Activated CD4-positive, CD25-positive, alpha-beta regulatory T cell (primary cell): ENCODE data around the gene DOCK4.

Source experiments
- DNase-seq, 4 experiments: peaks; one replicate each; lab custom pipeline; 2025; lab: John Stamatoyannopoulos, UW

DOCK4 gene

DNA sequence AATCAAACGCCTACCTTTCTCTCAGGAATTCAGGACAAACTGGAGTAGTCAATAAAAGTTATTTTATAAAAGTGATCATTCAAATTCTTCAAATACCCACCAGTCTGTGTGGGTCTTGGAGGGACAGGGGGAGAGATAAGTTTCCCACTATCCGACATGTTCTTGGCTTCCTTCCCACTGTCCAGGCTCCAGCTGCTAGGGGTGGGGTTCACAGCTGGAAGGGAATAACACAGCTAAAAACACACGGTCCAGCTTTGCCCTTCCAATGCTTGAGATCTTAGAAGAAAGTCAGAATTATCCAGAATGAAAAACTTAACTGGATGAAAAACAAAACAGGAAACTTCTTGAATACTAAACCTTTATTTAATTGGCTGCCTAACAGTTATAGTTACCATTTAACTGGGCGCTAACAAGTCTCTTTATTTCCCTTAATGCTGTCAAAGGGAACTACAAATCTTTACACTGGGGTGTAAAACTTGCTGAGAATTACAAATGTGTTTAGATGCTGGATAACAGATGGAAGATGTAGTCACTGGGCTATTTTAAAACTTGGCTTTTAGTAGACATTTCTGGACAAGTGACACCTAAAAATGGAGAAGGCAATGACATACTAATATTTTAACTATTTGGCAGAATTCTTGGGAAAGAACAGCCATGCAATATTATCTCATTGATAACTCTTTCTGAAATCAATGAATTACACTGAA is 471.1 kb downstream of the DOCK4 start:
- no peak for DNase-seq

DNA sequence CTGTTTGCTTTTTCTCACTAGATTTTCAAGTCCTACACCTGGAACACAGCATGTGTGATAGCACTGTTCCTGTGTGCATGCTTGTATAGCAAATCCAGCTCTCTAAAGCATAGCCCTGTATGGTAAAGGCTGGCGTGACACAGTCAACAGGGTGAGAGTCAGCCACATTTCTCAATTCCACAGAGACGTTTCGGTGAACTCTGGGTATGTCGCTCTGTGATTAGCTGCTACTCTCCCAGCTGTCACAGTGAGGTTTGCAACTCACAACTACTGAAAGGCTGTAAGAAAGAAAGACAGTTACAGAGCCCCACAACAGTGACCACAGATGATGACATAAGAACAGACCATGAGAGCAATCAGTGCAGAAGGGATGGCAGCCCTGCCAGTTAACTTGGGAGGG is 473.3 kb downstream of the DOCK4 start:
- no peak for DNase-seq

DNA sequence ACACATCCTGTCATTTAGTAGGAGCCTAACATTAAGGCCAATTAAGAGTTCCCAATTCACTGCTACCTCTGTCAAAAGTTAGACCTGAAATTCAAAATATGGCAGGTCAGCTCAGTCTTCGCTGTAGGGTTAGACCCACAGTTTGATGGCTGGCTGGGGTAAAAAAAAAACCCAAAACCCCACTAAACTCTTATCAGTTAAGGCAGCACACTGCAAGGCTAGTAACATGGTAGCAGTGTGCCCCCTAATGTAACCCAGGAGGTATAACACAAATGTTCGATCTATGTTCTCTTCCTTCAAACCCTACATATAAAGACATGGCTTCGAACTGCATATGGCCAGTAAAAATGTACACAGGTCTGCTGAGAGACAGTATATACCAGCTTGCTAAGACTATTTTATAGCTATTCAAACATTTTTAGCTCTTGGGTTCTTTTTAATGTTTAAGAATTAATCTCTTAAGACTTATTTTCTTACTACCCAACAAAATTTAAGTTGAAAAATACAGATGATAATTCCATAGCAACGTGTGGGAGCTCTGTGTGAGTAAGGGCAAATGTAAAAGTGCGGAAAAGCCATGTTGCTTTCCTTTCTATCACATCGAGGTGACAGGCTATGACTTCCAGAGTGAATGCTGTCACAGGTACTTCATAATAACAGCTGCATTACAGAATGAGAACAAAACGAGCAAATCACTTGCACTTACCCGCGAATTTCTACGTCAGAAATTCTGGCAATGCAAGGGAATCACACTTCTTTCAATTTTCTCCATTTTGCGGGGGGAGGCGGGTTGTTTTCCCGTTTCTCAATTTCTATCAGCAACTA is 475.5 kb downstream of the DOCK4 start:
- no peak for DNase-seq

DNA sequence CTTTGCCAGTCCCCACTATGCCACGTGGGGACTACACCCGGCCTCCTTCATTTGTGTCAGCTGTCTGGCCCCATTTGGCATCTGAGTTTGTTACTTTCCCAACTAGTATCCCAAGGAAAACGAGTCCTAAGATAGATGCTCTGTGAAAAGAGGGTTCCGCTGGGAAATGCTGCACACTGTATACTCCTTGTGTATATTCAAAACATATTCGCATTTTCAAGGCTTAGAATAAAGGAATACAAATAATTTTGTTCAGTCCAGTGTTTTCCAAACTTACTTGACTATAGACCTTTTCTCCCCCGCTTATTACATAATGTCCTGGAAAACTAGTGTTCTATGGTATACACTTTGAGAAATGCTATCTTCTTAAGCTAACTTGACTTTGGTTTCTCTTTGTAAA is 476.1 kb downstream of the DOCK4 start:
- DNase-seq = no peak

DNA sequence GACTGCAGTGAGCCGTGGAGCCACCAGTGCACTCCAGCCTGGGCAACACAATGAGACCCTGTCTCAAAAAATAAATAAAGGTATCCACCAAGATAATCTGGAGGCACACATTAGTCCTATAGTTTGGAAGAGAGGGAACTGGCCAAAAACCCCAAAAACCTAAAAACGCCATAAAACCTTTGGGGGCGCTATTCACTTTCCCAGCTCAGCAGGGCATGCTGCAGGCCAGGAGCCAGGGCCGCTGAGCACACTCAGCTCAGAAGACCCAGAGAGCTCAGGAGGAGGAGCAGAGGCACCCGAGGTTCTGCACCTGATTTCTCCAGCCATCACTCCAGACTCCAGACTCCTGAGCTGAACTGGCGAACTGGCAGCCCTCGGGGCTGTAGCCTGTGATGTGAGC is 476.7 kb downstream of the DOCK4 start:
- DNase-seq = no peak

DNA sequence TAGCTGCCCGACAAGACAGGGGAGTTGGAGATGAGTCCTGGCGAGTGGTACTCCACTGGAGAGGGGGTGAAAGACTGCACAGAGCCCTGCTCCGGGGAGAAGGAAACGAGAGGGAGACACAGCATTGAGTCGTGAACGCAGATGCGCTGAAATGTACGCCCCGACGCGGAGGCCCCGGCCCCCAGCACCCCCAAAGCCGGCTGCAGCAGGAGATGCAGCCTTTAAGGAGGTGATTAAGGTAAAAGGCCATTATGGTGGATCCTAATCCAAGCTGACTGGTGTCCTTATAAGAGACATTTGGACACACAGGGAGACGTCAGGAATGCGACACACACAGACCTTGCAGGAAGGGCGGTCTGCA is 477.6 kb downstream of the DOCK4 start:
- DNase-seq = no peak

DNA sequence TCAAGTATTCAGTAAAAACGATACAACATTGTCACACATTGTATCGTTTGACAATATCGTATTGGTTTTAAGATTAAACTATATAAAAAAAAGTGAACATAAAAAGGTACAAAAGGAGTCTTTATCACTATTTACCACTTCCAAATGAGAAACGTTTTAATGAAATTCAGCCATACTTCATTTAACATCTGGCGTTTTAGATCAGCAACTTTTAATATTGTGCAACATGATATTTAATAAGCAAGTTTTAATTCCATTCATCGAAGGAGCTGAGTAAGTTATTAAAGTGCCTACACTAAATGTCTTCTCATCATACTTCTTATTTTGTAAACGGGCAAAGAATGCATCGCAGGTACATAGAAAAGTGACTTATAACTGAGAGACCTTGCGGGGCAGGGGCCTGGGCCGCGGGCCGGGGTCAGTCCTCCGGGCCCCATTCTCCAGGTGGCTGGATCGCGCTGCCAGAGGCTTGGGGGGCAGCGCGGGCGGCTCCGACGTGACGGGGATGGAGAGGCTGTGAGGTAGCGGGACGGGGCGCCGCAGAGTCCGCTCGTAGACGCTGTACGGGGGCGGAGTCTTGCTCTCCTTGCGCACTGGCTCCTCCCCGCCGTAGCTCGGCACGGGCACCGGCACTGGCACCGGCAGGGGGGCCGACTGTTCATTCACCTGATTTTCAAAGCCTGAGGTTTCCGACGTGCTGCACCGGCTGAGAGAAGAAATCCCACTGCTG is 478.1 kb downstream of the DOCK4 start:
- DNase-seq = no peak

DNA sequence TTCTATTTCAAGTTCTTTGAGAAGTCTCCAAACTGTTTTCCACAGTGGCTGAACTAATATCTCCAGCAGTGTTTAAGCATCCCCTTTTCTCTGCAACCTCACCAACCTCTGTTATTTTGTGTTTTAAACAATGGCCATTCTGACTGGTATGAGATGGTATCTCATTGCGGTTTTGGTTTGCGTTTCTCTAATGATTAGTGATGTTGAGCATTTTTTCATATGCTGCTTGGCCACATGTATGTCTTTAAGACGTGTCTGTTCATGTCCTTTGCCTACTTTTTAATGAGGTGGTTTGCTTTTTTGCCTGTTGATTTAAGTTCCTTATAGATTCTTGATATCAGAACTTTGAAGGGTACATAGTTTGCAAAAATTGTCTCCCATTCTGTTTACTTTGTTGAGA is 487.3 kb downstream of the DOCK4 start:
- DNase-seq = no peak

DNA sequence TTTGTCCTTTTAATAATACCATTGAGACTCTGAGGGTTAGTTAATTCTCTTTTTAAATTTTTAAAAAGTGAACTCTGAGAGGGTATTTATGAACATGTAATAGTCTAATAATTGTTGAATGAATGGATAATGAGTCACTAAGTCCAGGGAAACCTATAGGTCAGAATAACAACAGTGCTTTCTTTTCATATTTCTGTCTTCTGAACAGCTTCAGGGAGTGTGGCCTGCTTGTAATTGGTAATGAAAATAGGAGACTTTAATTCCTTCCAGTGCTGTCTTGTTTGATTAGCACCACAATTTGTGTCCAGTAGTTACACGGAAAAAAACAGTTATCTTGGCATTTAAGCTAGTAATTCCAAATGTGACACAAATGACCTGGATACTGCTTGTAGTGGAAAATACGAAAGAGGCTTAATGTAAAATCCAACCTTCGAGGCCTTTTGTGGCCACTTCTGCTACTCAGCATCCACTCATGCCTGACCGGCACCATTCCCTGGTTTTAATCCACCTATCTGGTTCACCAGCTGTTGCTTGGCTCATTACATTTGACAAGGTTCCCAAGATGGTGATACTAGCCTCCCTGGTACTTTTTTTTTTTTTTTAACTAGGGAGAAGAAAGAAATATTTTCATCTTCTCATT is 494.7 kb downstream of the DOCK4 start:
- DNase-seq = no peak

DNA sequence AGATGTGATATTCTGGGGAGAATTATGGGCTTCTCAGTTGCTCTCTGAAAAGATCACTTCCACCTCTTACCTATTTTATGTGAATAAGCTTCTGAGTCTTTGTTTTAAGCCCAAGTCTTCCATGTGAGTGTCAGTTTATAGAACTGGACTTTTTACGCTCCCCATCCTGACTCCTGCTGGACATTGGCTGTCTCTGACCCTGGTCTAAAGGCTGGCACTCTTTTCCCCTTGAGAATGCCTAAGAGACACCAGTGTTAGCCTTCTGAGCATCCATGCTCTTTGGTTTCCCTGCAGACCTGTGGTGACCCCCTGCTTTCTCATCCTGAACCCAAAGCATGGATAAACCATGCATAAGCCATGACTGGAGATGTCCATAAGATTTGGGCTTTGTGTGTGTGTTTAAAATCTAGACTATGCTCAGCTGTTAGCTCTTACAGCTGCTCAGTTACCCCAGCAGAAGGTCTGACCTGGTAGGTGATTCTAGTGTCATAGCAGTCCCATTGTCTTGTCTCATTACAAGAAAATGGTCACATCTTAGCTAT is 495.3 kb downstream of the DOCK4 start:
- no peak for DNase-seq

DNA sequence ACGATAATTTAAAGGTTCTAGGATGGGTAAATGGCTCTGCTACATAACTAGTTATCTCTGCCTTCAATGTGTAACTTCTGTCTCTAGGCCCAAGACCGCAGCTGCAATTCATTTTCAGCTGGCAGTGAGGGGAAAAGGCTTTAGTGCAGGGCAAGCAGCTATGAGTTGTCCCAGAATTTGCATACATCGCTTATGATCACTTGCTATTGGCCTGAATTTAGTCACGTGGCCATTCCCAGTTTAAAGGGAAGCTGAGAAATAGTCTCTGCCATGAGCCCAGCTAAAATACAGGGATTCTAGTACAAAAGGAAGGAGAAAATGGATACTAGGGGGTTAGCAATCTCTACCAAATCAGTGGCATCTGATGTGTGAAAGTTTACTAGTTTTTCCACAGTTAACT is 498.1 kb downstream of the DOCK4 start:
- no peak for DNase-seq

DNA sequence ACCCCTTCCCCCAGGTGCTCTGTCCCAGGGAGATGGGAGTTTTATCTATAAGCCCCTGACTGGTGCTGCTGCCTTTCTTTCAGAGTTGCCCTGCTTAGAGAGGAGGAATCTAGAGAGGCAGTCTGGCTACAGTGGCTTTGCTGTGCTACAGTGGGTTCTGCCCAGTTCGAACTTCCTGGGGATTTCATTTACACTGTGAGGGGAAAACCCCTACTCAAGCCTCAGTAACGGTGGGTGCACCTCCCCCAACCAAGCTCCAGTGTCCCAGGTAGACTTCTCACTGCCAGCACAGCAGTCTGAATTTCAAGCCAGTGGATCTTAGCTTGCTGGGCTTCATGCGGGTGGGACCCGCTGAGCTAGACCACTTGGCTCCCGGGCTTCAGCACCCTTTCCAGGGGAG is 500.4 kb downstream of the DOCK4 start:
- DNase-seq = no peak

DNA sequence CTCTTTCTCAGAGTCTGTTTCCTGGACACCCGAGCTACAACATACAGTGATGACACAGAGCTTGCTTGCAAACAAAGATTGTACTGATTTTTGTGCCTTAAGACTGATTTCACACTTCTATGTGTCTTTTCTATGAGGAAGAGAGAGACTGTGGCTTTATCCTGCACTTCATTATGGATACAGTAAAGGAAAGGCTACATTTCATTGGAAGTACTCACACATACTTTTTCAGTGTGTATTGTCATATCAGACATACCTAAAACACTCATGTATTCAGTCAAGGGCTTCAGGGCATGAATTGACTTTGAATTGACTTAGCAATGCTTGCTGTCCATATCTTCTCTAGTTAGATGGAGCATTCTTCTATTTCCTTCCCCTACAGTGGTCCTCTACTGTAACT is 508.4 kb downstream of the DOCK4 start:
- DNase-seq = no peak

DNA sequence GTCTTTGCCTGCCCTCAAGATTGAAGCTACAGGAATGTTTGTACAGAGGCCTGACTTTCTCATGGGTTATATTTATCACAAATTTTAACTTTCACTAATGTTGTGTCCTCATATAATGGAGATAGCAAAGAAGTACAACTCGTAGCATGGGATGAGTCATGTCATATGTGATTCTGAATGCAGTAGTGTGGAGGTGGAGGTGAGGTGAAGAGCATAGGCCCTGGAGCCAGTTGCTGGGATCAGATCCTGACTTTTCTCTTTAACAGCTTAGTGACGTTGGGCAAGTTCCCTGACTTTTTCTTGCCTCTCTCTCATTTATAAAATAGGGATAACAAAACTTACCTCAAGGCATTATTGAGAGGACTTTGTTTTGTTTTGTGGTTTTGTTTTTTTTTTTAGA is 511.8 kb downstream of the DOCK4 start:
- no peak for DNase-seq

DNA sequence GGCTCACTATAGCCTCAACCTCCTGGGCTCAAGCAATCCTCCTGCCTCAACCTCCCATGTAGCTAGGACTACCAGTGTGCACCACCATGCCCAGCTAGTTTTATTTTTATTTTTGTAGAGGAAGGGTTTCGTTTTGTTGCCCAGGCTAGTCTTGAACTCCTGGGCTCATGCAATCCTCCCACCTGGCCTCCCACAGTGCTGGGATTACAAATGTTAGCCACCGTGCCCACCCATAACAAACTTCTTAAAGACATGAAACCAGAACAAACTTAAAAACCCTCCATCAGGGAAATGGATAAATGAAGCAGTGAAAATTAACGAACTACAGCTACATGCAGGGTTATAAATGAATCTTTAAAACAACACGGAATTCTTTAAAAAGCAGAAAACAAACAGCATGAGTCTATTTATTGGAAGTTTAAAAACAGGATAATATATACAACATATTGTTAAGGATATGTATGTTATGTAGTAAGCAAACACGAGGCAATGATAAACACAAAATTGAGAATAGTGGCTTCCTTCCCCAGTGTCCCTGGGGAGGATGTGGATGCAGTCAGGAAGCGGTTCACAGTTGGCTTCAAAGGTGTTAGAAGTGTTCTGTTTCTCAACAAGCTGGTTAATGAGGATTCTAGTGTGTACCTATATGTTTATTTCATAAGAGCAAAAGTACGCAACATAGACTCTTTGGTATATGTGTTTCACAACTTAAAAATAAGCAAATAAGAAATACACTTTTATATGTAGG is 515.7 kb downstream of the DOCK4 start:
- no peak for DNase-seq

DNA sequence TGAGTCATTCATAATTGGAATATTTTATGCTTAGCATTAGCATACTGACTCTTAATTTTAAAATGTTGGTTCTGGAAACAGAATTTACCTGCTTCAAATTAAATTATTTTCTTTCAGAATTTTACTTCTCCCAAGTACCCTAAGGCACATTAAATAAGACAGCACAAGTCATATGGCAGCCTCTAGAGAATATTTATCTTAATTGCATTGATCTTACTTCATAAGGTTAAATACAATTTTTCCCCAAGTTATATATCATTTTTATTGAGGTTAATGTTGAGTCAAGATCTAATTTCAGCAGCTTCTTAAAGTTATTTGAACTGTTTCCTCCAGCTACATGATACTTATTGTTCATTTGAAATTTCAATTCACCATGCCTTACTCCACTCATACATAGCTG is 520.9 kb downstream of the DOCK4 start:
- no peak for DNase-seq

DNA sequence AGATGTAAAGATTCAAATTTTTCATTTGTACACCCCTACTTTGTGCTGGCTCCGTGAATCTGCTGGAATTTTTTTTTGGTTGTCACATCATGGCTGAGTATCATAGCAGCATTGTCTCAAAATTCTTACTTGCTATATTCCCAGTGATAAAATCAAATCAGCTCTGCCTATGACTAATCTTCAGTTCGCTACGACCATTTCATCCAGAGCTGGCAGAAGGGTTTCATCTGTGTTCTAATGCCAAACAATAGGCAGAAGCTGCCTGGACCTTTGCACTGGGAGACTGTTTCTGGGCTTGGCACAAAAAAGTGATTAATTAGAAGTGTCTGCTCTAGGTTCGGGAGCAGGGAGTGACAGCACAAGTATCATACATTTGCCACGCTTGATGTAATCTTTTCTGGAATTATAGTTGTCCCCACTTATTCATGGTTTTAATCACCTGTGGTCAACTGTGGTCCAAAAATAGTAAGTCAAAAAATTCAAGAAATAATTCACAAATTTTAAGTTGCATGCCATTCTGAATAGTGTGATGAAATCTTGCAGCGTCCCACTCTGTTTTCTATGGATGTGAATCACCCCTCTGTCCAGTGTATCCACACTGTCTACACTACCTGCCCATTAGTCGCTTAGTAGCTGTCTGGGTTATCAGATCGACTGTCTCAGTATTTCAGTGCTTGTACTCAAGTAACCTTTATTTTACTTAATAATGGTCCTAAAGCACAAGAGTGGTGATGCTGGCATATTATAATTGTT is 523.4 kb downstream of the DOCK4 start:
- no peak for DNase-seq

DNA sequence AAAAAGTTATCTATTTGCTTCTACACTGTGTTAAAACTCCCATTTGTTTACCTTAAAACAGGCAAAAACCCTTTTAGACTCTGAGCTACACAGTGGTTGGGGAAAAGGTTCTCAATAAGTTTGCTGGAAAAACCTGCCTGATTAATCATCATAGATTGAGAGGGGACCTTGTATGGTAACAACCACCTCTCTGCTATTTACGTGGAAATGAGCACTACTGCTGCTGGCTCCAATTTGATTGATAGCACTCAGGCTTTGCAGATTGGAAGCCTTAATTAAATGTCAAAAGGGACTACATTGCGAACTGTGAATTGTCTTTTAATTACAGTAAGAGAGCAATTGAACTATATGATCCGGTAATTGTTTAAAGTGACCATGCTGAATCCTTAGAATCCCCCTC is 525.0 kb downstream of the DOCK4 start:
- no peak for DNase-seq

DNA sequence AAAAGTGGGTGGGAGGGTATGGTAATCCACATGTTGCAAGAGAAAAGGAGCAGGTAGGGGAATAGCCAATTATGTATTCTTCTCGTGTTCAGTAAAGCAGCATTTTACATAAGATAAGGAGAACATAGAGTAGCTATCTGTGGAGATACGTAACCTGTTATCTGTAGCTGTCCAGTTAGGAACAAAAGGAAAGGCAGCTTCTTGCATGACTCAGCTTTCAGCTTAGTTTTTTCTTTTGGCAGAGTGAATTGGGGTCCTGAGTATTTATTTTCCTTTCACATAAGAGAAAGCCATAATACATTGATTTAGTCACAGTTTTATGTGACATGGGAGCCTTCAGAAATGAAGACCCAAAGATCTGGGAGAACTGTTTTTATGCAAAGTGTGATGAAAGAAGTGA is 527.2 kb downstream of the DOCK4 start:
- no peak for DNase-seq

DNA sequence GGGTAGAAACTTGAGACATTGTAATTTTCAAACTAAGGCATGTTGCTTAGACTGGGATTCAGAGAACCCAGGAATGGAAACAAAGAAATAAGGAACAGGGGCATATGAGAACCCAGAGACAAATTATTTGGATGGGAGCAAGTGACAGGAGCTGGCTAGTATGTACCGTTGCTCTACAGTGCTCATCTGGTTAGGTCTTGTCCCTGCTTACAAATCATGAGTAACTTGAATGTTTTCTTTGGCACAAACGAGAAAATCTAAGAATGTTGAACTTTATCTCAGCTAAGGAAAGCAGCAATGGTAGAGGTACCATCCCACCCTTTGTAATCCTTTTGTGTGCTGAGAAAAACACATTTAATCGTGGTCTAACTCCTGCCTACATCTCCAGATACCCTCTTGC is 527.9 kb downstream of the DOCK4 start:
- DNase-seq = no peak

DNA sequence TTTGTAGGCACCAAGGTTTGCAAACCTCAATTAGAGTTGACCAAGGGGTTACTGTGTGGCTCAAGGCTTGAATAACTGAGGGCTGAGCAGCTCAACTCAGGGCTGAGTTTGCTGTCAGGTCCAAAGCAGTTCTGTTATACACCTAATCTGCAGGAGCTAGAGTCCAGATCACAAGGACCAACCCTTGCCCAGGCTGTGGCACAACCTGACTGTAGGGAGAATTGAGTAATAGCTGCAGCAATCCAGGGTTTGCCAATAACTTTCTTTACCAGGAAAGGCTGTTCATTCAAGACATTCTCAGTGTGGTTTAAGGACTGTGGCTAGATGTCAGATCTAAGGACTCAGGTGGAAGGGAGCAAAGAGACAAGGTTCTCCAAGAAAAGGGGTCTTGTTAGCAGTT is 528.4 kb downstream of the DOCK4 start:
- DNase-seq = no peak
